H1 (cell line): ENCODE measurements around the gene SPATS2L. TPM values are rescaled to one million over a fixed set of nuclear protein-coding genes. Genes with fewer than 3 reads are reported as not detected.
A peak's percentile ranks its signal among the peaks of the same experiment; 100 is the strongest.

ENCODE experiments used
- CTCF ChIA-PET: fragments of 300-600 bp; sonication (Branson Sonifier 250); formaldehyde crosslinking; loops from one replicate; lab custom pipeline; 2021; ENCODE audit not compliant: partially characterized antibody; lab: Charles Lee
- POLR2A ChIA-PET: fragments of 300-600 bp; sonication (Branson Sonifier 250); formaldehyde crosslinking; loops from one replicate; lab custom pipeline; 2021; ENCODE audit warnings: inconsistent platforms; ENCODE audit not compliant: partially characterized antibody; lab: Charles Lee
- DNase-seq, 2 experiments: peaks; one replicate each; pipeline versions ENCODE4 v3.0.0 to v3.0.0-alpha.2; 2010 to 2022; ENCODE audit warnings: low spot score in 2 of 2, low read depth in 1 of 2, mixed read lengths in 1 of 2
- FAIRE-seq: peaks from 2 replicates; lab custom pipeline; 2011; peaks lifted over from hg19 to GRCh38; lab: Jason Lieb, UNC
- H2AFZ ChIP-seq: 2 replicates; pipeline ENCODE4 v1.8.1; 2012; ENCODE audit warnings: low read length, inconsistent platforms
- H2AK5ac ChIP-seq: 2 replicates; pipeline ENCODE4 v1.6.1; 2013; ENCODE audit warnings: low read depth, low read length
- H2BK120ac ChIP-seq: replicated peaks from 2 replicates; pipeline ENCODE3; 2013; ENCODE audit warnings: low read depth, low read length, inconsistent platforms
- H2BK12ac ChIP-seq: 2 replicates; pipeline ENCODE4 v1.6.1; 2013; ENCODE audit warnings: low read depth, low read length
- H2BK15ac ChIP-seq: 2 replicates; pipeline ENCODE4 v1.6.1; 2013; ENCODE audit warnings: low read length
- H2BK20ac ChIP-seq: 2 replicates; pipeline ENCODE4 v1.6.1; 2013; ENCODE audit warnings: low read length
- H2BK5ac ChIP-seq: 2 replicates; pipeline ENCODE4 v1.6.1; 2013; ENCODE audit warnings: low read depth, low read length
- H3K14ac ChIP-seq: 2 replicates; pipeline ENCODE4 v1.6.1; 2013; ENCODE audit warnings: inconsistent platforms; ENCODE audit not compliant: insufficient read length
- H3K18ac ChIP-seq: 2 replicates; pipeline ENCODE4 v1.6.1; 2013; ENCODE audit warnings: low read length; ENCODE audit errors: extremely low read depth
- H3K23ac ChIP-seq: 2 replicates; pipeline ENCODE4 v1.6.1; 2013; ENCODE audit warnings: inconsistent platforms; ENCODE audit not compliant: insufficient read length
- H3K23me2 ChIP-seq: 2 replicates; pipeline ENCODE4 v1.6.1; 2013; ENCODE audit warnings: low read depth, low read length
- H3K27ac ChIP-seq: 2 replicates; pipeline ENCODE4 v1.6.1; 2011; ENCODE audit warnings: low read depth, low read length, inconsistent platforms
- H3K27me3 ChIP-seq, 4 experiments: replicated peaks in 1 of 4; 1 replicate in 1 of 4; 2 replicates in 3 of 4; pipeline versions ENCODE4 v1.6.1 to v1.8.1; 2011 to 2013; ENCODE audit warnings: low read length in 3 of 4, mild to moderate bottlenecking in 3 of 4, inconsistent platforms in 2 of 4, mixed read lengths in 2 of 4, moderate library complexity in 1 of 4; ENCODE audit not compliant: control insufficient read depth in 3 of 4, insufficient read depth in 3 of 4; ENCODE audit errors: extremely low read depth in 1 of 4
- H3K36me3 ChIP-seq, 4 experiments: 2 replicates each; pipeline versions ENCODE4 v1.6.1 to v1.8.1; 2011 to 2013; ENCODE audit warnings: mild to moderate bottlenecking in 4 of 4, low read length in 3 of 4, moderate library complexity in 2 of 4, control low read depth in 1 of 4, inconsistent platforms in 1 of 4; ENCODE audit not compliant: insufficient read depth in 4 of 4, control insufficient read depth in 2 of 4
- H3K4ac ChIP-seq: replicated peaks from 2 replicates; pipeline ENCODE3; 2013; ENCODE audit warnings: low read length, low read depth, mixed read lengths, inconsistent platforms; ENCODE audit not compliant: insufficient read length
- H3K4me1 ChIP-seq, 4 experiments: replicated peaks in 1 of 4; 1 replicate in 1 of 4; 2 replicates in 3 of 4; pipeline versions ENCODE4 v1.6.1 to v1.8.1; 2011 to 2013; ENCODE audit warnings: low read length in 3 of 4, inconsistent platforms in 2 of 4, mixed read lengths in 1 of 4; ENCODE audit not compliant: insufficient read depth in 4 of 4, control insufficient read depth in 3 of 4
- H3K4me2 ChIP-seq, 2 experiments: 2 replicates each; pipeline versions ENCODE4 v1.6.1 to v1.8.1; 2011 to 2013; ENCODE audit warnings: low read depth in 2 of 2, low read length in 2 of 2, control low read depth in 1 of 2, inconsistent platforms in 1 of 2, mild to moderate bottlenecking in 1 of 2; ENCODE audit not compliant: insufficient read depth in 1 of 2
- H3K4me3 ChIP-seq, 4 experiments: fragments of 200-600, 300-600 bp in 1 of 4; sonication (generic), shearing (Covaris generic), sonication (Bioruptor Twin) in 1 of 4; 2 replicates each; pipeline versions ENCODE4 v1.5.1 to v1.8.1; 2011 to 2016; ENCODE audit warnings: low read length in 4 of 4, low read depth in 3 of 4, control low read depth in 2 of 4, inconsistent platforms in 2 of 4, mild to moderate bottlenecking in 2 of 4, mixed read lengths in 1 of 4, moderate library complexity in 1 of 4; ENCODE audit not compliant: insufficient read depth in 2 of 4; ENCODE audit errors: extremely low read depth in 1 of 4
- H3K56ac ChIP-seq: replicated peaks from 2 replicates; pipeline ENCODE3; 2013; ENCODE audit warnings: low read depth, mild to moderate bottlenecking, mixed read lengths, low read length, inconsistent platforms; ENCODE audit not compliant: insufficient read length
- H3K79me1 ChIP-seq: 2 replicates; pipeline ENCODE4 v1.6.1; 2013; ENCODE audit warnings: low read depth, low read length, control low read depth
- H3K79me2 ChIP-seq, 2 experiments: 2 replicates each; pipeline versions ENCODE4 v1.6.1 to v1.8.1; 2012 to 2013; ENCODE audit warnings: low read length in 2 of 2, mild to moderate bottlenecking in 2 of 2, inconsistent platforms in 1 of 2; ENCODE audit not compliant: insufficient read depth in 2 of 2, control insufficient read depth in 1 of 2
- H3K9ac ChIP-seq, 4 experiments: replicated peaks in 1 of 4; 1 replicate in 1 of 4; 2 replicates in 3 of 4; pipeline versions ENCODE4 v1.6.1 to v1.8.1; 2011 to 2013; ENCODE audit warnings: low read depth in 3 of 4, low read length in 3 of 4, control low read depth in 2 of 4, mild to moderate bottlenecking in 2 of 4, moderate library complexity in 2 of 4, inconsistent platforms in 1 of 4; ENCODE audit errors: extremely low read depth in 1 of 4
- H3K9me3 ChIP-seq, 2 experiments: 2 replicates each; pipeline versions ENCODE4 v1.6.1 to v1.8.1; 2012 to 2013; ENCODE audit warnings: mild to moderate bottlenecking in 2 of 2, moderate library complexity in 2 of 2, control low read depth in 1 of 2, inconsistent platforms in 1 of 2, low read depth in 1 of 2, low read length in 1 of 2, mixed read lengths in 1 of 2; ENCODE audit not compliant: insufficient read depth in 2 of 2
- H4K20me1 ChIP-seq, 2 experiments: replicated peaks in 1 of 2; 2 replicates each; pipeline versions ENCODE3 to v1.8.1; 2011 to 2013; ENCODE audit warnings: inconsistent platforms in 2 of 2, low read length in 2 of 2, mild to moderate bottlenecking in 1 of 2; ENCODE audit not compliant: insufficient read depth in 2 of 2, control insufficient read depth in 1 of 2
- H4K5ac ChIP-seq: 2 replicates; pipeline ENCODE4 v1.6.1; 2013; ENCODE audit warnings: low read length, low read depth, mixed read lengths, inconsistent platforms; ENCODE audit not compliant: insufficient read length
- H4K8ac ChIP-seq: 2 replicates; pipeline ENCODE4 v1.8.0; 2013; ENCODE audit warnings: mild to moderate bottlenecking, moderate library complexity, low read length, inconsistent platforms; ENCODE audit not compliant: insufficient read depth; ENCODE audit errors: extremely low read depth
- H4K91ac ChIP-seq: replicated peaks from 2 replicates; pipeline ENCODE3; 2013; ENCODE audit warnings: low read length, mixed read lengths, inconsistent platforms; ENCODE audit not compliant: insufficient read length
- ATF3 ChIP-seq: IDR thresholded peaks from 2 replicates; pipeline ENCODE4 v1.6.1; 2011; ENCODE audit warnings: low read depth, mild to moderate bottlenecking, low read length; ENCODE audit not compliant: insufficient read depth
- CTBP2 ChIP-seq: IDR thresholded peaks from 2 replicates; pipeline ENCODE4 v1.7.0; 2011; ENCODE audit warnings: borderline replicate concordance, mild to moderate bottlenecking, moderate library complexity, mixed read lengths, low read length; ENCODE audit not compliant: insufficient read depth, insufficient read length
- GABPA ChIP-seq: IDR thresholded peaks from 2 replicates; pipeline ENCODE4 v1.6.1; 2011; ENCODE audit warnings: mild to moderate bottlenecking, low read length, moderate library complexity, borderline replicate concordance; ENCODE audit not compliant: insufficient read depth
- GTF2F1 ChIP-seq: IDR thresholded peaks from 2 replicates; pipeline ENCODE4 v1.6.1; 2012; ENCODE audit warnings: low read depth, low read length, improper control_type of control experiment, borderline replicate concordance
- POLR2AphosphoS5 ChIP-seq: IDR thresholded peaks from 2 replicates; pipeline ENCODE4 v1.6.1; 2011; ENCODE audit warnings: low read depth, low read length
- SP2 ChIP-seq: IDR thresholded peaks from 2 replicates; pipeline ENCODE4 v1.6.1; 2012; ENCODE audit warnings: mild to moderate bottlenecking, low read length, inconsistent platforms
- YY1 ChIP-seq: IDR thresholded peaks from 2 replicates; pipeline ENCODE4 v1.6.1; 2011; ENCODE audit warnings: low read depth, mild to moderate bottlenecking, low read length
- WGBS, 2 experiments: shearing (Covaris generic) in 1 of 2; methylation state at CpG; one replicate each; pipeline versions ENCODE4 v1.1.6 to v1.1.7; 2013 to 2015; ENCODE audit warnings: low lambda C conversion rate in 2 of 2, mixed read lengths in 2 of 2, inconsistent platforms in 1 of 2, low coverage in 1 of 2, missing lambda C conversion rate in 1 of 2; ENCODE audit not compliant: insufficient replicate concordance in 2 of 2, insufficient coverage in 1 of 2, insufficient read length in 1 of 2; ENCODE audit errors: extremely low coverage in 1 of 2, missing lambda C conversion rate in 1 of 2; 5-methylcytosine and 5-hydroxymethylcytosine counted together
- polyA plus RNA-seq, 7 experiments: library from polyadenylated mRNA; depleted of rRNA in 3 of 7; stranded (reverse) in 5 of 7; unstranded in 2 of 7; fragments of >200 nt in 5 of 7; fragments of 200-250 nt in 2 of 7; gene quantifications; 1 replicate in 5 of 7; 2 replicates in 1 of 7; 4 replicates in 1 of 7; pipeline versions ENCODE4 v1.2.1 to v1.2.3, GENCODE V29; 2011 to 2013; ENCODE audit warnings: missing spikeins in 2 of 7, mixed read lengths in 2 of 7
- total RNA-seq: library from RNA; stranded (reverse); fragmentation: NEBNext Ultra II Directional; extraction: Animal tissue kit (Norgen Biotek cat#: 25700); gene quantifications from 2 replicates; pipeline ENCODE4 v1.2.1, GENCODE V29; 2021

SPATS2L gene
- total and polyA plus RNA-seq, 2 of the 8 experiments (the other 6 are each of a cell fraction or from before 2014, with no cell fraction given), result 67.3 to 189 TPM

GRCh38 chr2:200416878-200417277 is 110.4 kb downstream of the SPATS2L start:
- Histone ChIP-seq H3K27ac (peak overlapping the region; percentile 51), H3K23ac (no peak overlapping the region), H3K4me3 (no peak overlapping the region), H2BK5ac (peak overlapping the region; percentile 60; the same call in 1 of the 2 replicates), H3K56ac (no peak overlapping the region), H2BK120ac (no peak overlapping the region), H2AK5ac (0 out of 2 replicates have a peak overlapping the region, but pooled peaks have one; percentile 13), H3K14ac (no peak overlapping the region), H3K9ac (no peak overlapping the region), H3K79me1 (no peaks in the 10 kb centered on the region), H4K91ac (no peak overlapping the region), H3K4ac (no peak overlapping the region), H3K36me3 (peaks cover 0 to 59% (median 33%) of the 10 kb centered on the region in 4 experiments; a peak in 7 of 8 replicates), H2BK15ac (no peak overlapping the region), H3K79me2 (no peaks in the 10 kb centered on the region), H2BK12ac (peak overlapping the region; percentile 63; the same call in 1 of the 2 replicates), H3K23me2 (no peaks in the 10 kb centered on the region), H3K4me2 (no peak overlapping the region), H3K4me1 (peaks cover 0 to 11% (median 3%) of the 10 kb centered on the region in 4 experiments; a peak in 3 of 7 replicates), H4K20me1 (no peaks in the 10 kb centered on the region), H3K9me3 (no peaks in the 10 kb centered on the region), H4K5ac (no peak overlapping the region), H4K8ac (no peak overlapping the region), H2BK20ac (no peak overlapping the region), H3K27me3 (no peaks in the 10 kb centered on the region), H2AFZ (no peak overlapping the region), H3K18ac (peak overlapping the region; percentile 25)
- FAIRE-seq (peak; percentile 39), DNase-seq (no peak)
- POLR2A ChIA-PET, result no interaction called here
- CTCF ChIA-PET, result interaction anchor here (1.2 to 2.4 kb wide), 3 partner anchors 9 to 432 kb away, joined by 3 to 10 read pairs (median 4); no protein-coding TSS in a partner anchor
- WGBS, 2 experiments, result 82% methylated on average over 8 of the region's 8 CpGs; no CpG with 5 or more reads in 1 of the 2 experiments
- TF ChIP-seq YY1 (no peak), POLR2AphosphoS5 (no peak; the same call in 1 of the 2 replicates), GTF2F1 (no peak), SP2 (no peak), CTBP2 (no peak), GABPA (no peak), ATF3 (no peak)
